GM21390 (cell line): ENCODE data around the gene EPHX1.

ENCODE experiments used
- ATAC-seq: cut with Tn5 transposase; IDR thresholded peaks from one replicate; pipeline ENCODE4 v1.9.1; 2021; ENCODE audit not compliant: unreplicated experiment

The EPHX1 gene

GRCh38 chr1:225860107-225860506 is 50.2 kb downstream of the EPHX1 start:
- no peak for ATAC-seq

- ATAC-seq = no peak
These were observed 51.0 kb downstream of the EPHX1 start for GRCh38 chr1:225860876-225861441.

GRCh38 chr1:225861834-225862580 is 52.1 kb downstream of the EPHX1 start:
- no peak for ATAC-seq

GRCh38 chr1:225862581-225862950 is 52.6 kb downstream of the EPHX1 start:
- no peak for ATAC-seq

- ATAC-seq = no peak
These were observed 53.2 kb downstream of the EPHX1 start for GRCh38 chr1:225863167-225863566.

- ATAC-seq = no peak
These were observed 55.6 kb downstream of the EPHX1 start for GRCh38 chr1:225865514-225865913.

GRCh38 chr1:225866061-225866837 is 56.3 kb downstream of the EPHX1 start:
- ATAC-seq = no peak

GRCh38 chr1:225866981-225867380 is 57.1 kb downstream of the EPHX1 start:
- no peak for ATAC-seq

- ATAC-seq = no peak
These were observed 58.9 kb downstream of the EPHX1 start for GRCh38 chr1:225868631-225869330.

- no peak for ATAC-seq
These were observed 61.0 kb downstream of the EPHX1 start for GRCh38 chr1:225870911-225871310.

GRCh38 chr1:225871359-225872074 is 61.6 kb downstream of the EPHX1 start:
- no peak for ATAC-seq

- no peak for ATAC-seq
These were observed 62.1 kb downstream of the EPHX1 start for GRCh38 chr1:225872075-225872430.

- ATAC-seq = no peak
These were observed 63.4 kb downstream of the EPHX1 start for GRCh38 chr1:225873281-225873850.

GRCh38 chr1:225874431-225874830 is 64.5 kb downstream of the EPHX1 start:
- ATAC-seq = no peak

GRCh38 chr1:225875044-225875815 is 65.3 kb downstream of the EPHX1 start:
- ATAC-seq = no peak

- ATAC-seq = no peak
These were observed 67.1 kb downstream of the EPHX1 start for GRCh38 chr1:225876900-225877510.

GRCh38 chr1:225877580-225877979 is 67.7 kb downstream of the EPHX1 start:
- no peak for ATAC-seq

GRCh38 chr1:225878282-225878681 is 68.4 kb downstream of the EPHX1 start:
- ATAC-seq = no peak

- ATAC-seq = no peak
These were observed 69.7 kb downstream of the EPHX1 start for GRCh38 chr1:225879521-225880221.
